Calu3 (cell line): ENCODE measurements around the gene CCDC116. TPM values are rescaled to one million over a fixed set of nuclear protein-coding genes. Genes with fewer than 3 reads are reported as not detected.

Experiments
- BruUV-seq: library from RNA; stranded (reverse); fragments of 400-500 nt; replicated peaks from 2 replicates; lab custom pipeline; 2021; lab: Mats Ljungman, UMichigan
- CTCF ChIA-PET: fragments of 300-600 bp; sonication (Branson Sonifier 250); formaldehyde crosslinking; loops from one replicate; lab custom pipeline; 2022; ENCODE audit warnings: antibody characterized with exemption; lab: Charles Lee
- DNase-seq: peaks from one replicate; pipeline ENCODE4 v3.0.0; 2022
- H3K27ac Mint-ChIP-seq: one replicate; pipeline ENCODE4 v1.8.0; 2022; ENCODE audit warnings: mixed read lengths; ENCODE audit not compliant: unreplicated experiment
- H3K27me3 Mint-ChIP-seq: one replicate; pipeline ENCODE4 v1.8.0; 2022; ENCODE audit warnings: mixed read lengths; ENCODE audit not compliant: unreplicated experiment
- H3K36me3 Mint-ChIP-seq: one replicate; pipeline ENCODE4 v1.8.0; 2022; ENCODE audit warnings: mild to moderate bottlenecking, moderate library complexity, mixed read lengths; ENCODE audit not compliant: insufficient read depth, unreplicated experiment
- H3K4me1 Mint-ChIP-seq: one replicate; pipeline ENCODE4 v1.8.0; 2022; ENCODE audit warnings: mild to moderate bottlenecking, low read depth, mixed read lengths; ENCODE audit not compliant: unreplicated experiment
- H3K4me3 Mint-ChIP-seq: one replicate; pipeline ENCODE4 v1.8.0; 2022; ENCODE audit warnings: mild to moderate bottlenecking, low read depth, moderate library complexity, mixed read lengths; ENCODE audit not compliant: unreplicated experiment
- H3K9me3 Mint-ChIP-seq: one replicate; pipeline ENCODE4 v1.8.0; 2022; ENCODE audit warnings: low read depth, mixed read lengths; ENCODE audit not compliant: unreplicated experiment
- intact Hi-C: fragments of 100-400 bp; cut with micrococcal nuclease; formaldehyde crosslinking; loops from one replicate; pipeline ENCODE4 v1.10.0; 2022; ENCODE audit not compliant: unreplicated experiment
- total RNA-seq: library from RNA; stranded (reverse); gene quantifications from 2 replicates; pipeline ENCODE4 v1.2.3, GENCODE V29; 2022
- TF ChIP-seq, protein P1 (sequence below): fragments of 200-600 bp; IDR thresholded peaks from one replicate; pipeline ENCODE4 v1.8.0; 2022; ENCODE audit warnings: antibody characterized with exemption; ENCODE audit not compliant: unreplicated experiment

CCDC116 gene
- total RNA-seq, 1 experiment from 2014 or later, result not detected

DNA sequence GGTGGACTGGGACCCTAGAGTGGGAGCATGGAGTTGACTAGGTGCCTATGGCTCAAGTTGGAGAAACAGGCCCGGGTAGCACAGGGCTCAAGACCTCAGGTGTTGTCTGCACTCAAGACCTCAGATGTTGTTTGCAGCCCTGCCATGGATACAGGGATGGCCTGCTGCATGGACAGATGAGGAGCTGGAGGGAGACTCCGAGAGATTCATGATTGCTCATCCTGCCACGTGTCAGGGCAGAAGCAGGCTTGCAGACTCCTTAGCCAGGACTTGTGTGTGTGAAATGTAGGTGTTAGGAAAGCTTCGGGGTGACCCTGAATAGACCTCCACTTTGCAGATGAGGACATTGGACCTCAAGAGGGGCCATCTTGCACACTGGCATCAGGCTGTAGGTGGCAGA, 921 bp downstream of the CCDC116 start:
- H3K27ac Mint-ChIP-seq, result no peak overlapping the region
- no TSS peak for BruUV-seq
- peaks cover 2% of the 10 kb centered on the region for H3K4me1 Mint-ChIP-seq
- peaks cover 23% of the 10 kb centered on the region for H3K36me3 Mint-ChIP-seq
- H3K27me3 Mint-ChIP-seq, result no peaks in the 10 kb centered on the region
- CTCF ChIA-PET, result interaction anchor here (1.0 kb wide), 1 partner anchor 10 kb away, joined by 3 read pairs; no protein-coding TSS in a partner anchor
- intact Hi-C loops, result no loop called here
- H3K4me3 Mint-ChIP-seq, result no peak overlapping the region
- H3K9me3 Mint-ChIP-seq, result no peaks in the 10 kb centered on the region
- DNase-seq, result no peak
- TF ChIP-seq, protein P1, sequence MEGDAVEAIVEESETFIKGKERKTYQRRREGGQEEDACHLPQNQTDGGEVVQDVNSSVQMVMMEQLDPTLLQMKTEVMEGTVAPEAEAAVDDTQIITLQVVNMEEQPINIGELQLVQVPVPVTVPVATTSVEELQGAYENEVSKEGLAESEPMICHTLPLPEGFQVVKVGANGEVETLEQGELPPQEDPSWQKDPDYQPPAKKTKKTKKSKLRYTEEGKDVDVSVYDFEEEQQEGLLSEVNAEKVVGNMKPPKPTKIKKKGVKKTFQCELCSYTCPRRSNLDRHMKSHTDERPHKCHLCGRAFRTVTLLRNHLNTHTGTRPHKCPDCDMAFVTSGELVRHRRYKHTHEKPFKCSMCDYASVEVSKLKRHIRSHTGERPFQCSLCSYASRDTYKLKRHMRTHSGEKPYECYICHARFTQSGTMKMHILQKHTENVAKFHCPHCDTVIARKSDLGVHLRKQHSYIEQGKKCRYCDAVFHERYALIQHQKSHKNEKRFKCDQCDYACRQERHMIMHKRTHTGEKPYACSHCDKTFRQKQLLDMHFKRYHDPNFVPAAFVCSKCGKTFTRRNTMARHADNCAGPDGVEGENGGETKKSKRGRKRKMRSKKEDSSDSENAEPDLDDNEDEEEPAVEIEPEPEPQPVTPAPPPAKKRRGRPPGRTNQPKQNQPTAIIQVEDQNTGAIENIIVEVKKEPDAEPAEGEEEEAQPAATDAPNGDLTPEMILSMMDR, result no peak

DNA sequence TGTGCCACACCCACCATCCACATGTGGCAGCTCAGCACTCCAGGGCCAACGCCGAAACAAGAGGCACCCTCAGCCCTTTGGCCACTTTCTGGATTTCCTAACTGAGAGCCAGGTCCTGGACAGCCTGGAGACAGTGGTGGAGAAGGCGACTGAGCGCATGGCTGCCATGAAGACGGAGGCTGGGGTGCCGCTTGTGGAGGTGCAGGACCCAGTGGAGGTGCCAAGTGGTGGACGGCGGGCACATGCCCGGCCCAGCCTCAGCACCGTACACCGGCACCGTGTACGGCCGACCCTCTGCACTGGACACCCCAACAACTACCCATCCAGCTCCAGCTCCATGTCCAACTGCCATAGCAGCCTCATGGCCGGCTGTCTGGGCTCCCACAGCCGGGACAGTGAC, 1.5 kb downstream of the CCDC116 start:
- Mint-ChIP-seq H3K4me1 (no peaks in the 10 kb centered on the region), H3K36me3 (peaks cover 17% of the 10 kb centered on the region), H3K9me3 (no peaks in the 10 kb centered on the region), H3K27me3 (no peaks in the 10 kb centered on the region), H3K27ac (no peak overlapping the region), H3K4me3 (no peak overlapping the region)
- intact Hi-C loops, result no loop called here
- TF ChIP-seq, protein P1, result no peak
- no TSS peak for BruUV-seq
- CTCF ChIA-PET, result interaction anchor here (1.0 kb wide), 1 partner anchor 9 kb away, joined by 3 read pairs; no protein-coding TSS in a partner anchor
- no peak for DNase-seq

DNA sequence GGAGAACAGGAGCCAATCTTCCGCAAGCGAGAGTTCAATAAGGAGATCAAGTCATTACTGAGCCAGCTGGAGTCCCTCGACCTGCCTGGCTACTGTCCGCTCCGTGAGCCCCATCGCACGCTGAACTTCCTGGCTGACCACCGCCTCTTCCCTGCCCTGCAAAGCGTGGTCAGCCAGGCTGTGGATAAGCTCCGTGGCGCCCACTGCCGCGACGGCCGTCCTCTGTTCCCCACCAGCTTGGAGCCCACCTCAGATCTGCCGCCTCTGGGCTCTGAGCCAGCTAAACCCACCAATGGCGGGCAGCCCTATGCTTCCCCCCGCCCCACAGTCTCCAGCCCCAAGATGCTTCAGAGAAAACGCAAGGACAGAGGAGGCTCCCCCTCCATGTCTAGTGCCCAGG, 2.3 kb downstream of the CCDC116 start:
- intact Hi-C loops, result no loop called here
- Mint-ChIP-seq H3K4me3 (no peak overlapping the region), H3K4me1 (no peaks in the 10 kb centered on the region), H3K27me3 (no peaks in the 10 kb centered on the region), H3K9me3 (no peaks in the 10 kb centered on the region), H3K36me3 (peaks cover 9% of the 10 kb centered on the region), H3K27ac (no peak overlapping the region)
- BruUV-seq, result no TSS peak
- DNase-seq, result no peak
- CTCF ChIA-PET, result no interaction called here
- TF ChIP-seq, protein P1, result no peak

- CTCF ChIA-PET, result no interaction called here
- H3K4me3 Mint-ChIP-seq, result no peak overlapping the region
- peaks cover 7% of the 10 kb centered on the region for H3K4me1 Mint-ChIP-seq
- H3K27ac Mint-ChIP-seq, result no peak overlapping the region
- TF ChIP-seq, protein P1, result no peak
- no peak for DNase-seq
- H3K9me3 Mint-ChIP-seq, result no peaks in the 10 kb centered on the region
- intact Hi-C loops, result no loop called here
- BruUV-seq, result no TSS peak
- no peaks in the 10 kb centered on the region for H3K27me3 Mint-ChIP-seq
- H3K36me3 Mint-ChIP-seq, result peaks cover 5% of the 10 kb centered on the region
Observed at GRCh38 chr22:21635771-21636510, 3.4 kb downstream of the CCDC116 start.
